ENCODE measurements around the gene TMEM163.
"Not testable (repeated sequence)": the region's sequence is repeated elsewhere in the genome, so short reads cannot be mapped to it uniquely, and the experiment has no call there.

TMEM163 gene

DNA sequence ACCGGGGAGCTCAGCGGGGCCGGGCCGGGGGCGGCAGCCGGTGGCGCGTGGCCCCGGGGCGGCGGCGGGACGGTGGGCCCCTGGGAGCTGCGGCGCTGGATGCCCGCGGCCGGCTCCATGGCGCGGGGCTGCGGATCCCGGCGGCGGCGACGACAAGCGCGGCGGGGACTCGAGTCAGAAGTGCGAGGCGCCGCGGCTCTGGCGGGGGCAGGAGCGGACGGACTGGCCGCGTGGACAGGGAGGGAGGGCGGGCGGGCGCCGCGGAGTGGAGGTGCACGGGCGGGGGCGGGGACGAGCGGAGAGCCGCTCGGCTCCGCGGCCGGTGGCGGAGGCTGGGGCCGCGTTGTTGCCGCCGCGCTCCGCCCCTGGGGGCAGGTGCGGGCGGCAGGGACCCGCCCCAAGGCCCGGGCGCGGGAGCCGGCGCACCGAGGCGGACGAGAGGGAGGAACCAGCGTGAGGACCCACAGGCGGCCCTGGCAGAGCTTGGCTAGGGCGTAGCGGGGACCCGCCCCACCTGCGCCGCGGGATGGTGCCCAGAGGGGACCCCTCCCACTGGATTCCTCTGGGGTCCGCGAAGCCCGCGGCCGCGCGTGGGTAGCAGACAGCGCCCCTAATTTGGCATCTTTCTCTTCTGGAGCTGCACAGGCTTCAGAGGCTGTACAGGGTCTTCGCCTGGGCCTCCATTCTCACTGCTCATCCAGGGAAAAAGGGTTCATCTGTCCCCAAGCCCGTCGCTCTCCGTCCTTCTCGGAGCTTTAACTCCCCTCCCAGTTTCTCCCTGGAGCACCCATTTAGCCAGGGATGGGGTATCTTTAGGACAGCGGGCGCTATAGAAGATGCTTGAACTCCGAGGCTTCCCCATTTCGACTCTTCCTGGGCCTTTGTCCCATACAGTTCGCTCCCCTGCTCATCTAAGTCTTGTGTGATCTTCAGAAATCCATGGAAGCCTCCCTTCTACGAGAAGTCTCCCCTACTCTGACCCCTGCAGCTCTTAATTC is at the start of gene TMEM163:
Gene TMEM163, minus strand, starts transcription at position 184 of the 998 bp plus-strand sequence.
- no peak for DNase-seq (ENCODE audit: low read depth)

DNA sequence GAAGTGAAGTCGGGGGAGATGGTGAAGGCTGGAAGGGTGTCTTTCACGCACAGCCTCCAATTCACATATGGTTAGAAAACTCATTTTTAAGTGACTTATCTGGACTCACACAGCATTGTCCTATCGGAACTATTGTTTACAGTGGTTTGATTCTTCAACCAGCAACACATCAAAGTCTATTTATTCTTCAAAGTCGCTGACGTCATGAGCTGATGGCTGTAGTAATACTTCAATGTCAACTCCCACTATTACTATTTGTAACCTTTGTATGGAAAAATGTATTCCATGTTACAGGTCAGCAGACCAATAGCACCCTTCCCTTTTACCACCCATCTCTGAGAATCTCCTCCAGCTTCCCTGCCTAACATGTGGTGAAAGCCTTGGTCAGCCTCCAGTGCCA is 47.8 kb upstream of the TMEM163 start:
- DNase-seq (ENCODE audit: low read depth), result no peak

DNA sequence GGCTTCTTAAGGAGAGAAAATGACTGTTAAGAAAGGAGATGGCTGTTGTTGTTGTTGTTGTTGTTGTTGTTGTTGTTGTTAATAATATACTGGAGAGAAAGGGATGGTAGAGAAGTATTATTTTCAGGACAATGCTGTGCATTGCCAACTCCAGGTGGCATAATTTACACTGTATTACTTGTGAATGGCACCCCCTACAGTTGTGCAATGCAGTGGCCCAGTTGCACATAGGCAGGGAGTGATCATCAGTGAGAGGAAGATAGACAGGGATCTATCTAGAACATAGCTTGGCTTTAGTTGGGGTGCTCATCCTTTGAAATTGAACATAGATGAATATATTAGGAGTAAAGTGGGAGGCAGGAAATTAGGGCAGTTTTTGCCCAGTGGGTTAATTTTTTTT is 47.2 kb upstream of the TMEM163 start:
- DNase-seq (ENCODE audit: low read depth), result no peak

DNA sequence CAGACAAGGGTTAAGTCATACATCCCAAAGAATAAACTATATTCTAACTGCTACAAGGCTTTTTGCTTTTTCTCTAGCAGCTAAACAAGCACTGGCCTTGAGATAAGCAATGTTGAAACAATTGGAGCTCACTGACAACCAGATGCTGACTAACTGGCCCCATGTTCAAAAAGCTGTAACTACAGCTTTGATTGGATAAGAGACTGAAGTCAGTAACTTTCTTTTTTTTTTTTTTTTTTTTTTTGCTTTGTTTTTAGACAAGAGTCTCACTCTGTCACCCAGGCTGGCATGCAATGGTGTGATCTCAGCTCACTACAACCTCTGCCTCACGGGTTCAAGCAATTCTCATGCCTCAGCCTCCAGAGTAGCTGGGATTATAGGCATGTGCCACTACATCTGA is 45.4 kb upstream of the TMEM163 start:
- no peak for DNase-seq (ENCODE audit: low read depth)

DNA sequence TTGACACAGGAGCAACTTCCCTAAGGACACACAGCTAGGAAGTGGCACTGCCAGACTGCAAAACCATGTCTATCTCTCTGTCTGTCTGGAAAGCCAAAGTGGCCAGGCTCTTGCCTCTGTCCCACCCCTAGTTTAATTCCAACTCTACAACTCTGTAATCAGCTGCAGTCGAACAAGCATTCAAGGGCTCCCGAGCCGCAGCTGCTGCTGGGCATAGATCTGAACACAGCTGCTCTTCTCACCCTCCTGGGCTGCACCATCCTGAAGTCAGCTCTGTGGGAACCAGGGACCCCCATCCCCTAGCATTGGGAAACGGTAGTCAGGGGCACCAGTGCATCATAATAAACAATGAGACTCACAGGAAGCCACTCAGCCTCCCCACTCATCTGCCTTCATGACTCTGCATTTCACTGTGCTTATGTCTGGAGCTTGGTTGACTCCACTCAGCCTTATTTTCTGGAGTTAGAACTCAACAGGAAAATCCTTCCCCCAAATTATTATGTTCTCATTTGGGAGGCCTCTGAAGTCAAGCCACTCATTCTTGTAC is 44.4 kb upstream of the TMEM163 start:
- DNase-seq (ENCODE audit: low read depth), result peak; percentile 22

DNA sequence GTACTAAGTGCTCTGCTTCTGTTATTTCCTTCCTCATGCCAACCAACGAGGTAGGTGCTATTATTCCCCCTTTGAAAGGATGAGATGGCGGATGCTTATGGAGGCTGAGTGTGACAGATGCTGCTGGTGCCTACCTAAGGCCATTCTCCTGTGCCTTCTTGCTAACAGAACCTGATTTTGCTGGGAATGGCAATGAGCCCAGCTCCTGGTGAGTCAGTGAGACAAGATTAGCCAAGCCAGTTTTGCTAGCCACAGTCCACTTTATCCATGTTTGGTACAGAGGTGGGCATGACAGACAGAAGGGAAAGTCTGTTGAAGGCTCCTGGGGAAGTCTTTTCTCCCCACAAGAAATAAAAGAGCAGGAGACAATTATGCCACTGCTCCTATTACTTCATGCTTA is 43.7 kb upstream of the TMEM163 start:
- DNase-seq (ENCODE audit: low read depth), result peak; percentile 17

DNA sequence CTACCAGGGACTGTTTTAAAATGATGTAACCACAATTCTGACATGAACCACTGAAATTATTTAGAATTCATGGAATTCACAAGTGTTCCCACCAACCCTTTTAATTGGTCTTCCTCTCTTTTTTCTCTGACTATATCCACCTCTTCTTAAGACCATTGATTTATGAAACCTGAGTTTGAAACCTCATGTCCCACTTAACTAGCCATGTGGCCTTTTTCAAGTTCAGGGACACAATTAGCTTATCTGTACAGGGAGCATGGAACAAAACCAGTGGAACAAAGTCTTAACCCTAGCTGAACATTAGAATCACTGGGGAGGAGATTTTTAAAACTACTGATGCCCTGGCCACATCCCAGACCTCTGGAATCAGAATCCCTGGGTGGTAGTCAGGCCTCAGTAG is 41.6 kb upstream of the TMEM163 start:
- DNase-seq (ENCODE audit: low read depth), result no peak

DNA sequence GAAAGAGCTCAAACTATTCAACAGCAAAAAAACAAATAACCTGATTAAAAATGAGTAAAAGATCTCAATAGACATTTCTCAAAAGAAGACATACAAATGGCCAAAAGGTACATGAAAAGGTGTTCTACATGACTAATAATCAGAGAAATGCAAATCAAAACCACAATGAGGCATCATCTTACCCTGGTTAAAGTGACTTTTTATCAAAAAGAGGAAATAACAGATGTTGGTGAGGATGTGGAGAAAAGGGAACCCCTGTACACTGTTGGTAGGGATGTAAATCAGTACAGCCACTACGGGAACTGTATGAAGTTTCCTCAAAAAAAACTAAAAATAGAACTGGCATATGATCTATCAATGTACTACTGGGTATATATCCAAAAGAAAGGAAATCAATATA is 39.8 kb upstream of the TMEM163 start:
- no peak for DNase-seq (ENCODE audit: low read depth)

DNA sequence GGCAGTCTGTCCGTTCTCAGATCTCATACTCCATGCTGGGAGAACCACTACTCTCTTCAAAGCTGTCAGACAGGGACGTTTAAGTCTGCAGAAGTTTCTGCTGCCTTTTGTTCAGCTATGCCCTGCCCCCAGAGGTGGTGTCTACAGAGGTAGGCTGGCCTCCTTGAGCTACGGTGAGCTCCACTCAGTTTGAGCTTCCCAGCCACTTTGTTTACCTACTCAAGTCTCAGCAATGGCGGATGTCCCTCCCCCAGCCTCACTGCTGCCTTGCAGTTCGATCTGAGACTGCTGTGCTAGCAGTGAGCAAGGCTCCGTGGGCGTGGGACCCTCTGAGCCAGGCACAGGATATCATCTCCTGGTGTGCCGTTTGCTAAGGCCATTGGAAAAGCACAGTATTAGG is 33.2 kb upstream of the TMEM163 start:
- DNase-seq (ENCODE audit: low read depth), result not testable (repeated sequence)

DNA sequence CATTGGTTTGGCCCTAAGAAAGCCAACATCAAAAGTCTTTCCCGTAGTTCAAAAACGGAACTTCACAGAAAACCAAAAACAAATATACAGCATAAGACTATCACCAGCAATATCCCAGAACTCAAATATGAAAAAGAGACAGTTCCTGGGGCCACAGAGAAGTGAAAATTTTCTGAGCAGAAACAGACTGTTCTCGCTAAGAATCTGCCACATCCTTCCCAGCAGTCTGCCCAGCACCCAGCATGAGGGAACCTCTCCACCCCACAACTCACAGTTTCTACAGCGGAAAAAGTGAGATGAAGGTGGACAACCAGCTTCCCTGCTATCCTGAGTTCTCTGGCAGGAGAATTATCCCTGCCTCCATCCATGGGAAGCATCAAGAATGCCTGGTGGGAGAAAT is 26.7 kb upstream of the TMEM163 start:
- DNase-seq (ENCODE audit: low read depth), result no peak

DNA sequence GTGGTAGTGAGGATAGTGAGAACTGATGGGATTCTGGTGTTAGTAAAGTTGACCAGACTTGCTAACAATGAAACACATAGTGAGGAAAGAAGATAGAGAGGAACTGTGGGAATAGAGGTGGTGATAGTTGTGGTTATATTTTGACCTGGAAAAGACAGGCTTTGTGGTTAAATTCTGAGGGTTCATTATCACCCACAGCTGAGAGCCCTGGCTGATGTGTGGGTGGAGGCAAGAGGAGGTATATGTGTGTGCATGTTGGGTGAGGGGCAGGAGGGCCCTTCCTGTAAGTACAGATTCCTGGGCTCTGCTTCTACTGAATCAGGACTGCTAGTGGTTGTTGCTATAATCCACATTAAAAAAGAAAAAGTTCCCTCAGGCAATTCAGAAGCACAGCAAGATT is 26.2 kb upstream of the TMEM163 start:
- DNase-seq (ENCODE audit: low read depth), result no peak

DNA sequence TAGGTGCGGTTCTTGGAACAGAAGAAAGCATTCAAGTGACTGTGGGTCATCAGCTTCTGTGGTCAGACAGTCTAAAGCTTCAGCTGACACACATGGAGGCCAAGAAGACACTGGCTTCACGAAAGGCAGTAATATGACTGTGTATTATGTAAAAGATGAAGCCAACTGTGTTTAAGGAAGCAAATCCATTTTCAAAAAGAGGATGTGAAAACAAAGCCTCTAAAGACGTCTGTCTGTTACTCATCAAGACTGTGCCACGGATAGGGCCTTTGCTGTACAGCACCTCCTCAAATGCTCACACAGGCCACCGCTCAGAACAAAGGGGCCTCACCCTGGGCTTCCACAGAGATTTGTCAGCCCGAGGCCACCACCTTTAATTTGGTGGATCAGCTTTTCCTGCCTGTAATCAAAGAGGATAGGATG is 21.1 kb upstream of the TMEM163 start:
- DNase-seq (ENCODE audit: low read depth), result peak; percentile 65

DNA sequence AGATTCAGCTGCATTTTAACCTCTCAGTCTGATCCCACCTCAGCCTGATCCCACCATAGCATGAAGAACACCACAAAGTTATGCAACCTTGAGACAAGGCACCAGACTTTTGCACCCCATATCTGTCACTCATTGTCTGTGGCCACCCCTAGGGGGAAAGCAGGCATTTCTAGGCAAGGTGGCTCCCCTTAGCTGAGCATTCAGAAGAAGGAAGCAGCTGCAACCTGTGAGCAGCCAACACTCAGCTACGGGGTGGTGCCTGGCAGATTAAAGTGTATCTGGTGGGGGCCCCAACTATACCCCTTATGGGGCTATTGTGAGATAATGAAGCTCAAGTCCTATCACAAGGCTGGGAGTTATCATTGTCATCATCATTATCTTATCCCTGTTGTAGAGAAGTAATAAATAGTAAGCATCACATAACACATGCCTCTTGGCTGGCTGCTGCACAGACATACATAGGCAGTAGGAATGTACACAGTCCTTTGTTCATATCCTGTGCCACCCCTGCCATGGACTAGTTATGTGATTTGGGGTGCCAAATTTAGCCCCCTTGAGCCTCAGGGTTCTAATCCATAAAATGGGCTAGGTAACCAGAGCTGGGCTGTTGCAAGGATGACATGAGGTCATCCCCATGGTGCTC is 20.6 kb upstream of the TMEM163 start:
- no peak for DNase-seq (ENCODE audit: low read depth)

DNA sequence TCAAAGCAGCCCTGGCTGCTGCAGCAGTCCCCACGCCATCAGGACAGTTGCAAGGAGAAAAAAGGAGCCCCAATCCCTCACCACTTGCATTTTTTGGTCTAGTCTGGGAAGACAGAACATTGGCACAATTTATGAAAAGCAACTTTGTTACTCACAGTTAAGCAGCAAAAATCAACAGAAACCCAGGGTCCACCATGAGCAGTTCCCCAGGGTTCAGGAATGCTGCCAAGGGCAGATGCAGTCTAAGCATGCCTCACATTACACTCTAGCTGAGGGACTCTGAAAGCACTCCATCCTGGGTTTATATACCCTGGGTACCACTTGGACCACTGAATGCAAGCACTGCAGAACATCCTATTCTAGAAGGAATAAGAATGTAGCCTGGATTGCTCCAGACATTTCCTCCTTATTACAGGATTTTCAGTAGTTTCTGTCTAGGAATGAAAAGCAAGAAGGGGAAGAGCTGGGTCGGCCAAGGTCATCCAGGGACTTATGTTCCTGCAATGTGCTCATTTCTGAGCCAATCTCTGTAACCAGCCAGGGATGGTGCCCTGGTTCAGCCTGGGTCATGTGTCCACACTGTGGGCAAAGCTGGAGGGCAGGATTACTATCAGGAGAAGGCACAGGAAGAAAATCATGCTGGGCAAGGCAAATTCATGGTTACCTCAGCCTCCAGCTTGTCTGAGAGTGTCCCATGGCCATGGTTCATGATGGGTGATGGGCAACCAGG is 19.5 kb upstream of the TMEM163 start:
- no peak for DNase-seq (ENCODE audit: low read depth)

DNA sequence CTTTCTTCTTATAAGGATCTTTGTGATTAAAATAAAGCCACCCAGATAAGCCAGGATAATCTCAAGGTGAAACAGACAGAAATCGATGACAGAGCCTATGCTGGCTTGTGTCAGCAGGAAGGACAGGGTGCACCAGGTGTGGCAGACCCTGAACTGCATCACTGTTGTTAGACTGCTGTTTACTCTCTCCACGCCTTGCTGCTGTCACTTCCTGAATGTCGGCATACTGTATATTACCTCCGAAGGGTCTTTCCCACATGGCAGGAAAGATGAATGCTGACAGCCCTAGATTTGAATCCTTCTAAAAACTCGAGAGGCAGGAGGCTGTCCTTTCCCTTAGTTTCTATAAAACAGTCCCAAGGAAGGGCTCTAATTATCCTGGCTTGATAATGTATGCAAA is 18.9 kb upstream of the TMEM163 start:
- no peak for DNase-seq (ENCODE audit: low read depth)

DNA sequence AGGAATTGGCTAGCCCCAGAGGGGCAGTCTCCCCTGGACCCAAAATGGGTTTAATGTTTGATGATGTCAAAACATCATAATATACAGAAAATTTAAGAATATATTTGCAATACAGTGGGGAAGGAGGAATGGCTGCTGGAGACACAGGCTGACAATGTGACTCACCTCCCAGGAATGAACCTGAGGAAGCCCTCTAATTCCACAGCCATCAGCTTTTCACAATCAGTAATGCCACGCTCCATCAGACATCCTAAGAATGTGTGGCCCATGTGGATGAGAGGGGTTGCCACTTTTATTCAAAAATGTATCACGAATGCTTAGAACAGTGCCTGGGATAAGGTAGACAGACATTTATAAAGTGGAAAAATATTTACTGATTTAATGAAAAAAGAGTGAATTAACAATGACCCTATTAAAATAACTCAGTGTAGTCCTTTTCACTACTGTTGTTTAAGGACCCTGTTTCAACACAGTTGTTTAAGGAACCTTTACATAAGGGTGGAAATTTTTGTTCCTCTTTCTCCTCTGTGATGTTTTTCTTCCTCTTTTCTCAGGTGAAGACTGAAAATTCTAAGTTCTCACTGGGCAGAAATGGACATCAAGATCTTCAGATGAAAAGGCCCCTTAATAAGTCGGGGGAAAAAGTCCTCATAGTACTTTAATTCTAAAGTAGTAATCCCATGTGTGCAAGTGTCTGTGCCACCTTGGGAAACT is 17.5 kb upstream of the TMEM163 start:
- DNase-seq (ENCODE audit: low read depth), result peak; percentile 89

DNA sequence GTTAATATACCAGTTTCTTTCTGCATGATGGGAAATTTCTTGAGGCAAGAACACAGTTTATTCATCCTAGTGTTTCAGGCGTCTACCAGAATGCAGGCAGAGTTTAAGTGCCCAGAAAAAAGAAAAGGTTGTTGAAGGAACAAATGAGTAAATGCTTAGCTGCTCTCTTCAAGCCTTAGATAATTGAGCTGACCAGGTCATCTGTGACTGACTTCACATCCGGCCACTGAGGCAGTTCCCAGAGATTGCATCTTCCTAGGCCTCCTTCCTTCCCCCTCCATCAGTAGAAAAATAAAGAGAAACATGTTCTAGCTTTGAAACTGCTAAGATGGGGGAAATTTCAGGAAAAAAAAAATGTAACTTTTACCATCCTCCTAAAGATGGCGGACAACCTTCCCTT is 9.4 kb upstream of the TMEM163 start:
- peak; percentile 19 for DNase-seq (ENCODE audit: low read depth)

DNA sequence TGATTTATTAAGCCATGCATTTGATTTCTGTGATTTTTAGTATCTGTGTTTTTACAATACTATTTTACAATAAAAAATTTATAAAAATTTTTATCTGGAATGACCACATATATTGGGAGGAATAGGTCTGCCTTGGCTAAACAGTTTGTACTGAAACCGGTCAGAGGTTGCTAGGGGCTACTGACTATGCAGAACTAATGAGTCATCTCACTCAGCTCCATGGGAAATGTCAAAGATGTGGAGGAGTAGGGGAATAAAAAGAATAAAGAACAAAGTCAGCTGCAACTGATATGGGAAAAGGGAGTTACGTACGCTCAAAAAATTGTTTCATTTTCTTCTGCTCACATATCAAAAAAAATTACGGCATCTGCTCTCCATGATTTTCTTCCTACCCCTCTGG is 8.6 kb upstream of the TMEM163 start:
- peak; percentile 69 for DNase-seq (ENCODE audit: low read depth)

DNA sequence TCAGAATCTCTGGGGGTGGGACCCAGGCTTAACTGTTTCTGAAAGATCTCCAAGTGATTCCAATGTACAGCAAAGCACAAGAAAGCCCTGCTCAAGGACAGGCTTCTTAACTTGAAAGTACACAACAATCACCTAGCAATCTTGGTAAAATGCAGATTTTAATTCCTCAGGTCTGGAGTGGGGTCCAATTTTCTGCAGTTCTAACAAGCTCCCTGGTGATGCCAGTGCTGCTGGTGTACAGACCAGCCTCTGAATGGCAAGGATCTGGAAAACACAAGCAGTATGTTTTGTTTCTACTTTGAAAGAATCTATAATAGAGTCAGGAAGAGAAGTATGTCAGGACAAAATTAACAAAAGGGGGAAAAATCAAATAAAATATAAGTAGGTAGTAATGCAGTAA is 7.8 kb upstream of the TMEM163 start:
- DNase-seq (ENCODE audit: low read depth), result no peak

DNA sequence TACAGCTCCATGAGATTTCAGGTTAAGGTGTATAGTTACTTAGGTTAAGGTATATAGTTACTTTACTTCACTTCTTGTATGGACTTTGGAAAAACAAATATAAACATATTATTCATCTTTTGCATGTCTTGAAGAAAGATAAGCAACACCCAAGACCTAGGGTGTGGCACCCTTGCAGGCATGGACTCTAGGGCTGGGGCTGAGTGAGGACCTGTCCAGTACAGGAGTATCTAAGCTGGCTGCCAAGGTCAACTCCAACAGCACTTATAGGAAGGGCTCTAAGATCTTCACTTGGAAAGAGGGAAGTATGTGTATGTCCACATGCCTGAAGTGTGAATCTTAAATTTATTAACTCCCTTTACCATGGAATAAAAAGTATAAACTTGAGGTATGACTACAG is 7.1 kb upstream of the TMEM163 start:
- DNase-seq (ENCODE audit: low read depth), result no peak

DNA sequence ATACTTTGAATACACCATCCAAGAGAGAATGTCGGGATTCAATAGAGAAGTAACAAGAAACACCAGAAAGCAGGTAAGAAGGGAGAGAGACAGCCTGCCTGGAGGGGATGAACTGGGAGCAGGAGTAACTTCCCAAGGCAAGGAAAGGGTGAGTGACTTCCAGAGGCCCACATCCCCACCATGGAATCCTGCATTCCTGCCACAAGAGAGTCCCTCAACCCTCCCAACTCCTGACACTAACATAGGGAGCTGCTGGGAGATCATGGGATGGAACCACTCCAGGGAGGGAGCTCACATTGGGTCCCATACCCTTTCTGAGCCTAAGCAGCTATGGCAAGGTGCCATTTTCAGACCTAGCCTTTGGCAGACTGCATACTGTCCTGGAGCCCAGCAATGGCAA is 5.5 kb upstream of the TMEM163 start:
- no peak for DNase-seq (ENCODE audit: low read depth)

DNA sequence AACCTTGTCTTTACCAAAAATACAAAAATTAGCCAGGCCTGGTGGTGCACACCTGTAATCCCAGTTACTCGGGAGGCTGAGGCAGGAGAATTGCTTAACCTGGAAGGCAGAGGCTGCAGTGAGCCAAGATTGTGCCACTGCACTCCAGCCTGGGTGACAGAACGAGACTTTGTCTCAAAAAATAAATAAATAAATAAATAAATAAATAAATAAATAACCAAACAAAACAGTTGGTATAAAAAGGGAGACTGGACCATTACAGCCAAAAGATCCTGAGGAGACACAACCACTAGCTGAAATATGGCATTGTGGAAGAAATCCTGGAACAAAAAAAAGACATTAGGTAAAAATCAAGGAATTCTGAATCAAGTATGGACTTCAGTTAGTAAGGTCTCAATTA is 4.9 kb upstream of the TMEM163 start:
- not testable (repeated sequence) for DNase-seq (ENCODE audit: low read depth)
